Left lung (tissue), 10 donors: ENCODE results near the gene ANXA8. TPM values are rescaled to one million over a fixed set of nuclear protein-coding genes. Genes with fewer than 3 reads are reported as not detected.

ENCODE experiments used
- ATAC-seq: fragments of 200-7000 bp; cut with Tn5 transposase; one replicate; pipeline ENCODE4 v1.9.1; 2020; ENCODE audit warnings: moderate library complexity
- DNase-seq, 4 donors: peaks; one replicate each; pipeline ENCODE4 v3.0.0-alpha.2; 2013 to 2020
- H3K27ac ChIP-seq, 2 donors: fragments of 200-600 bp; sonication (generic) in 1 of 2; one replicate each; pipeline versions ENCODE4 v1.5.0 to v1.8.0; 2020 to 2021
- H3K27me3 ChIP-seq, 2 donors: fragments of 200-600 bp; sonication (generic) in 1 of 2; one replicate each; pipeline versions ENCODE4 v1.5.0 to v1.8.0; 2020 to 2021
- H3K36me3 ChIP-seq, 2 donors: fragments of 200-600 bp; sonication (generic) in 1 of 2; one replicate each; pipeline versions ENCODE4 v1.5.0 to v1.8.0; 2020 to 2021
- H3K4me1 ChIP-seq, 2 donors: fragments of 200-600 bp; one replicate each; pipeline ENCODE4 v1.8.0; 2021
- H3K4me3 ChIP-seq, 2 donors: fragments of 200-600 bp; sonication (generic) in 1 of 2; one replicate each; pipeline versions ENCODE4 v1.5.0 to v1.8.0; 2020 to 2021; ENCODE audit warnings: mild to moderate bottlenecking in 1 of 2
- H3K9me3 ChIP-seq, 2 donors: fragments of 200-600 bp; sonication (generic) in 1 of 2; one replicate each; pipeline versions ENCODE4 v1.5.0 to v1.8.0; 2020 to 2021
- CTCF ChIP-seq, 2 donors: fragments of 200-600 bp; sonication (generic) in 1 of 2; IDR thresholded peaks; one replicate each; pipeline versions ENCODE4 v1.5.0 to v1.8.0; 2021; ENCODE audit warnings: antibody characterized with exemption in 2 of 2
- intact Hi-C, 2 donors: fragments of 100-400 bp; cut with DNase I; formaldehyde crosslinking; loops; one replicate each; pipeline versions ENCODE4 v1.11.2 to v1.14.2; 2022
- polyA plus RNA-seq, 6 donors: library from polyadenylated mRNA; unstranded; fragments of 120-200 nt; gene quantifications; one replicate each; pipeline ENCODE4 v1.2.1, GENCODE V29; 2013; ENCODE audit not compliant: insufficient read length in 6 of 6
- total RNA-seq, 2 donors: library from RNA; stranded (reverse); fragmentation: NEBNext Ultra II Directional; extraction: Animal tissue kit (Norgen Biotek cat#: 25700); gene quantifications; one replicate each; pipeline ENCODE4 v1.2.1, GENCODE V29; 2021
- donor health status: DM: no; HTN: yes; CAD: no.
- donor health status: DM: no; HTN: no; CAD: no.

The ANXA8 gene
- total and polyA plus RNA-seq, 8 donors = 1.00 to 7.7 (median 2.5) TPM

GRCh38 chr10:47444047-47444446 is 39.9 kb downstream of the ANXA8 start:
- Histone ChIP-seq H3K9me3 (peaks cover 0 to 21% of the 10 kb centered on the region in 2 donors), H3K4me1 (no peaks in the 10 kb centered on the region), H3K27ac (no peak overlapping the region), H3K27me3 (peaks cover 0 to 20% of the 10 kb centered on the region in 2 donors), H3K36me3 (no peaks in the 10 kb centered on the region), H3K4me3 (no peak overlapping the region)
- ATAC-seq (no peak), DNase-seq (no peak)
- TF ChIP-seq CTCF (IDR thresholded peaks at IDR 0.05) = no peak
- intact Hi-C loops = no loop called here

GRCh38 chr10:47443145-47443544 is 40.8 kb downstream of the ANXA8 start:
- Histone ChIP-seq H3K27me3 (peaks cover 0 to 22% of the 10 kb centered on the region in 2 donors), H3K36me3 (no peaks in the 10 kb centered on the region), H3K9me3 (peaks cover 0 to 21% of the 10 kb centered on the region in 2 donors), H3K4me3 (no peak overlapping the region), H3K4me1 (no peaks in the 10 kb centered on the region), H3K27ac (no peak overlapping the region)
- intact Hi-C loops = no loop called here
- no peak for DNase-seq
- no peak for TF ChIP-seq CTCF (IDR thresholded peaks at IDR 0.05)
- no peak for ATAC-seq

GRCh38 chr10:47442351-47442750 is 41.6 kb downstream of the ANXA8 start:
- Histone ChIP-seq H3K27me3 (peaks cover 0 to 22% of the 10 kb centered on the region in 2 donors), H3K27ac (no peak overlapping the region), H3K36me3 (no peaks in the 10 kb centered on the region), H3K4me1 (no peaks in the 10 kb centered on the region), H3K9me3 (peaks cover 0 to 21% of the 10 kb centered on the region in 2 donors), H3K4me3 (no peak overlapping the region)
- TF ChIP-seq CTCF (IDR thresholded peaks at IDR 0.05) = no peak
- DNase-seq (peak in 1 of 4 donors; percentile 31), ATAC-seq (no peak)
- intact Hi-C loops = no loop called here

- TF ChIP-seq CTCF (IDR thresholded peaks at IDR 0.05) = no peak
- no peaks in the 10 kb centered on the region for H3K4me1 ChIP-seq
- H3K4me3 ChIP-seq = no peak overlapping the region
- peaks cover 0 to 21% of the 10 kb centered on the region in 2 donors for H3K9me3 ChIP-seq
- H3K36me3 ChIP-seq = no peaks in the 10 kb centered on the region
- no peak for ATAC-seq
- intact Hi-C loops = no loop called here
- no peak overlapping the region for H3K27ac ChIP-seq
- H3K27me3 ChIP-seq = peaks cover 0 to 22% of the 10 kb centered on the region in 2 donors
- no peak for DNase-seq
Measured at GRCh38 chr10:47441938-47442337, 42.0 kb downstream of the ANXA8 start.

- Histone ChIP-seq H3K27ac (no peak overlapping the region), H3K27me3 (peaks cover 0 to 22% of the 10 kb centered on the region in 2 donors), H3K4me1 (no peaks in the 10 kb centered on the region), H3K36me3 (no peaks in the 10 kb centered on the region), H3K9me3 (peaks cover 0 to 7% of the 10 kb centered on the region in 2 donors), H3K4me3 (no peak overlapping the region)
- intact Hi-C loops = no loop called here
- TF ChIP-seq CTCF (IDR thresholded peaks at IDR 0.05) = no peak
- ATAC-seq (no peak), DNase-seq (no peak)
Measured at GRCh38 chr10:47440207-47440606, 43.7 kb downstream of the ANXA8 start.
